GM03348 (cell line): Measurements from ENCODE around the gene NDUFB7.

Experiments
- DNase-seq: peaks from one replicate; pipeline ENCODE4 v3.0.0; 2012; ENCODE audit warnings: low spot score

Gene NDUFB7

DNA sequence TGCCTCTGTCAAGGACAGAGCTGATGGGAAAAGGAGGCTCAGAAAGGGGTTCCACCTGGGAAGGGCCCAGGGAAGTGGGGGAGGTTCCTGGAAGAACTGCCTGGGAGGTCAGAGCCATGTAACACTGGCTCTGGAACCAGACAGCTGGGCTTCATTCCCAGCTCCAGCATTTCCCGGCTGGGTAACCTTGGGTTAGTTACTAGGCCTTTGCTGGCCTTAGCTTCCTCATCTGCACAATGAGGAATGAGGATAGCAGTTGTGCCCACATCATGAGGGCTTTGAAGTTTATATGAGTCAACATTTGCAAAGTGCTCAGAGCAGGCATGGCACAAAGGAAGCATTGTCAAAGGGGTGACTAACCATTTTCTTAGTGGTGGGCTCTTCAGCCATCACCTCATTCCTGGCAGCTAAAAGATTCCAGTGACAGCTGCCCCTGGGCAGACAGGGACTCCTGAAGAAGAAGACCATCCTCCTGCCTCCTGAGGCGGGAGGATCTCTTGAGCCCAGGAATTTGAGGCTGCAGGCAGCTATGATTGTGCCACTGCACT, 51.9 kb downstream of the NDUFB7 start:
- DNase-seq: no peak

DNA sequence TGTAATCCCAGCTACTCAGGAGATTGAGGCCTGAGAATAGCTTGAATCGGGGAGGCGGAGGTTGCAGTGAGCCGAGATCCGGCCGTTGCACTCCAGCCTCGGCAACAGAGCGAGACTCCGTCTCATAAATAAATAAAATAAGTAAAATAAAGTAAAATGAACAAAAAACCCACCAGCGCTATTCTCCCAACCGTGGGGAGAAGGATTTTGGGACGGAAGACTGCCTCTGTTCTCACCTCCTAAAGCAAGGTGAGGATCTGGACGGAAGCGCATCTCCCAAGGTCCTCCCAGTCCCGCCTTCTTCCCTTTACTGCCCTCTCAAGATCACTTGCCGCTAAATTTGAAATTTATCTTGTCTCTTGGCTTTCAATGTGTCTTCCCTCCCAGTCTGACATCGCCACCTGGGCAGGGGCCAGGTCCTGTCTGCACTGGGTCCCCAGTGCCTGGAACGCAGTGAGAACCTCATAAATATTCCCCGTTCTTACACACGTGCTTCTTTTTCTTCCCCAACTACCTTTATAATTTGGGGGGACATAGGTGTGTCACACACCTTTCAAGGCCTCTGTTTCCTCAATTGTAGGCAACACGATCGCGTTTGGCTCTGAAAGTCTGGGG, 52.5 kb downstream of the NDUFB7 start:
- DNase-seq: no peak

DNA sequence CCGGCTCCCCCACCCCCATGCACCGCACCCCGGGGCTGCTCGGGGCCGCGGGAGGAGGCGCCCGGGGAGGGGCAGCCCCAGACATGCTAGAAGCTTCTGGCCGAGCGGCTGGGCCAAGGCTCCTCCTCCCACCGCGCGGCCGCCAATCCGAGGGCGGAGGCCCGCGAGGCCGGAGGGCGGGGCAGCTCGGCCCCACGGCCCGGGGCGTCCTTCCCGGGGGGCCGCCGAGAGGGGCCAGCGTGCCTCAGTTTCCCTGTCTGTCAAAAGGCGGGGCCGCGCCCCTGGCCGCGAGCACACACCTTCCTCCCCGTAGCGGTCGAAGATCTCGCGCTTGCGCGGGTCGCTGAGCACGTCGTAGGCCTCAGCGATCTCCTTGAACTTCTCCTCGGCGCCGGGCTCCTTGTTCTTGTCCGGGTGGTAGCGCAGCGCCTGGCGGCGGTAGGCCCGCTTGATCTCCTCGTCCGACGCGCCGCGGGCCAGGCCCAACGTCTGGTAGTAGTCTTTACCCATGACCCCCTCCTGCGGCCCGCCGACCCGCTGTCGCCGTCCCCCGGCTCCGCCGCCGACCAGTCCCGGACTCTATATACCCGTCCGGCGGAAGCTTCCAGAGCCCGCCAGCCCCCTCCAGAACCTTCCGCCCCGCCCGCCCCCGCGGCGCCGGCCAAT, 53.9 kb downstream of the NDUFB7 start, which contains the start of gene DNAJB1:
TSS of gene DNAJB1 (minus strand) at position 558 of the 666 bp plus-strand sequence. CDS start at position 510, 48 bp downstream.
- DNase-seq: peak; percentile 95

DNA sequence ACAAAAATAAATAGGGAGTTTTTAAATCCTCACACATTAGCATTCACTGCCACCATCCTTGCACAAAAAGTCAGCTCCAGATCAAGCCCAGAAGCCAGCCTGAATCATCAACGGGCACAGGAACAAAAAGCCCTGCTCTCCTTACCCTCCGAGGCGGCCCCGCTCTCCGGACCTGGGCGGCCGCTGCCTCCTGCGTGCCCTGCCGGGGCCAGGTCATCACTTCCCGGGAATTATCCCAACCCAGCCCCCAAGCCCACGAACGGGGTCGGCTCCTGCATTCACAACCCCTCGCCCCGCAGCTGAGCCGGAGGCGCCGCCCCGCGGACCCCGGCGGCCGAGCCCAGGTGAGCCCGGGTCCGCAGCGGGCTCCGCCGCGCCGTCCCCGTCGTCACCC, 54.4 kb downstream of the NDUFB7 start:
- DNase-seq: no peak

DNA sequence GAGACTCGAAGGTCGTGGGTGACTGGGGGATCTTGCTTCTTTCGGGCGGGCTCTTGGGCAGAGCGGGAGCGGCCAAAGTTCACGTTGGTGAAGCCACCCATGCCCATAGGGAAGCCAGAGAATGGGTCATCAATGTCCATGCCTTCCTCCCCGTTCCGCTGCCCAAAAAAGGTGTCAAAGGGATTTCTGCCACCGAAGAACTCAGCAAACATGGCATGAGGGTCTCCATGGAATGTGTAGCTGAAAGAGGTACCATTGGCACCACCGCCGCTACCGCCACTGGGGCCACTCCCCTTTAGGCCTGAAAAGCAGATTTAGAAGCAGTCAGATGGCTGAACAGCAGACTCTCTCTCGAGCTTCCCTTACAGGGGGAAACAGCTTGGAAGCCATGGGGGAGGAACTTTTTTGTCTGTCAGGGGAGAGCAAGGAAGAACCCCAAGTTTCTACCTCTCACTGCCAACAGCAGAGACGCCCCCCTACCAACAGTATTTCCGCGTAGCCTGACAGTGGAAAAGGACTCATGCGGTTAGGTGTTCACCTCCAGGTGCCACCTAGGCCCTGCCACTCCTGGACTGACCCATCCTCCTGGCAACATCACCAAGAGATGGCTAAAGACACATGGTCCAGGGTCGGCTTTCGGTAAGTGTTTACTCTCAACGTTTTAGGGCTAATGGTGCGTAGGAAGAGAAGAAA, 55.0 kb downstream of the NDUFB7 start:
- no peak for DNase-seq
